ENCODE results near the gene RPS15A.
"Not testable (repeated sequence)": the region's sequence is repeated elsewhere in the genome, so short reads cannot be mapped to it uniquely, and the experiment has no call there.

Gene RPS15A

DNA sequence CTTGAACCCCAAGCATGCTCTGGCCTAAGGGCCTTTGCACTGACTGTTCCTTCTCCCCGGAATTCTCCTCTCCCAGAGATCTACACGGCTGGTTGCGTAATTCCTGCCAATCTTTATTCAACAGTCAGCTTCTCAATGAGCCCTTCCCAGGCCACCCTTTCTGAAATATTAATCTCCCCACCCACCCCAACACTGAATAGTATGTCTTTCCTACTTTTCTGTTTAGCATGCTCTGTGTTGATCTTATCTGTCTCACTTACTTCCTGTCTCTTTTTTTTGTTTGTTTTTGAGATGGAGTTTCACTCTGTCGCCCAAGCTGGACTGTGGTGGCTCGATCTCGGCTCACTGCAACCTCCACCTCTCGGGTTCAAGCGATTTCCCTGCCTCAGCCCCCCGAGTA is 33.5 kb downstream of the RPS15A start:
- not testable (repeated sequence) for DNase-seq (ENCODE audit: low read depth, low spot score)

DNA sequence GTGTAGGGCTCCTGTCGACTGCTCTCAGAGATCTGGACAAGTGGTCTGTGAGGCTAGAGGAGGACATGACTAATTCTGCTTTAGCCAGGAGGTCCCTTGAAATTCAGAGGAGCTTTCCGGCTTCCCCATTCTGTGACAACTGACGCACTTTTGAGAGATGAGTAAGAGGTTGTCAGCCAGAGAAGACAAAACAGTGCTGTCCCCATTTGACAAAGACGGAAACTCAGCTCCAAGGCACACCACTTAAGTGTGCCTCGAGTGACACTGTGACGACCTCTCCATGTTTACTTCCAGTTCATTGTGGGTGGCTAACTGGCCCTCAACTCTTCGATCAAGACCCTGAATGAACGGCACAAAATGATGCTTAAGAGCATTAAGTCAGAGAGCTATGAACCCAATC is 47.3 kb downstream of the RPS15A start:
- not testable (repeated sequence) for DNase-seq (ENCODE audit: low read depth, low spot score)

DNA sequence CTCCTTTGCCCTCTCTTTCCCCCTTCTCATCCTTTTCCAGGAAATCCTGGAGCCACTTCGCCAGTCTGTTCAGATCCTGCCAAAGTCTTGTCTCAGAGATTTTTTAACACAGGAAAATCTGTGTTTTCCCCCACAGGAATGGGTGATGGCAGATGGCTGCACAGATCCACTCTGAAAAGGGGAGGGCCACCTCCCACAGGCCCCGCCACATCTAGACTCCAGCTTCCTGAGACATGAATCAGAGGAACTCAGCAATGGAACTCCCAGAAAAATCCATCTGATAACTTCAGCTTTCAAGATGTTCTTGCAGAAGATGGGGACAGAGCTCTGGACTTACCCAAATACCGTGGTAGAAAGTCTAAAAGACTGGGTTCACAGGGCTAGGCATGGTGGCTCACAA is 50.1 kb downstream of the RPS15A start:
- DNase-seq (ENCODE audit: low read depth, low spot score): not testable (repeated sequence)

DNA sequence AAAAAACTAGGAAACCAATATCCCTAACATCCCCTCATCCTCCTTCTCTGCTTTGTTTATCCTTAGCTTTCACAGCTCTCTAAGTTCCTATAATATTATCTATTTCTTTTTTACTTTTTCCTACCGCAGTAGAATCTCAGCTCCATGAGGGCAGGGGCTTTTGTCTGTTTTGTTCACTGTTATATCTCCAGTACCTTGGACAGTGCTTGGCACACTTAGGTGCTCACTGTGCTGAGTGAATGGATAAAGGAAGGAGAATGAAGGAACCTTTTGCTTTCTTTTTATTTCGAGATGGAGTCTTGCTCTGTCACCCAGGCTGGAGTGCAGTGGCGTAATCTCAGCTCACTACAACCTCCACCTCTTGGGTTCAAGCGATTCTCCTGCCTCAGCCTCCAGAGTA is 51.4 kb downstream of the RPS15A start:
- not testable (repeated sequence) for DNase-seq (ENCODE audit: low read depth, low spot score)

DNA sequence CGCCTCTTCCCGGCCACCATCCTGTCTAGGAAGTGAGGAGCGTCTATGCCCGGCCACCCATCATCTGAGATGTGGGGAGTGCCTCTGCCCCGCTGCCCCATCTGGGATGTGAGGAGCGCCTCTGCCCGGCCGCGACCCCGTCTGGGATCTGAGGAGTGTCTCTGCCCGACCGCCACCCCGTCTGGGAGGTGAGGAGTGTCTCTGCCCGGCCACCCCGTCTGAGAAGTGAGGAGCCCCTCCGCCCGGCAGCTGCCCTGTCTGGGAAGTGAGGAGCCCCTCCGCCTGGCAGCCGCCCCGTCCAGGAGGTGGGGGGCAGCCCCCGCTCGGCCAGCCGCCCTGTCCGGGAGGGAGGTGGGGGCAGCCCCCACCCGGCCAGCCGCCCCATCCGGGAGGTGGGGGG is 55.9 kb downstream of the RPS15A start:
- DNase-seq (ENCODE audit: low read depth, low spot score): not testable (repeated sequence)
